ENCODE data around the gene LIMS1.

LIMS1 gene

GRCh38 chr2:108630567-108631405, 96.5 kb downstream of the LIMS1 start:
- no peak overlapping the region for H3K9ac ChIP-seq (ENCODE audit: low read depth in 1 of 2, low read length in 2 of 2)
- H3K4me1 ChIP-seq (ENCODE audit: control insufficient read depth in 1 of 2, insufficient read depth in 2 of 2, low read length in 2 of 2) = peaks cover 38 to 45% of the 10 kb centered on the region in 2 donors

GRCh38 chr2:108632332-108633160, 98.3 kb downstream of the LIMS1 start:
- no peak overlapping the region for H3K9ac ChIP-seq (ENCODE audit: low read depth in 1 of 2, low read length in 2 of 2)
- no peaks in the 10 kb centered on the region for H3K27me3 ChIP-seq (ENCODE audit: control insufficient read depth in 1 of 2, insufficient read depth in 2 of 2, low read length in 2 of 2)
- no peak overlapping the region for H3K4me3 ChIP-seq (ENCODE audit: low read depth in 1 of 2, low read length in 2 of 2)
- peaks cover 55 to 63% of the 10 kb centered on the region in 2 donors for H3K4me1 ChIP-seq (ENCODE audit: control insufficient read depth in 1 of 2, insufficient read depth in 2 of 2, low read length in 2 of 2)
- no peaks in the 10 kb centered on the region for H3K9me3 ChIP-seq (ENCODE audit: control insufficient read depth in 1 of 2, low read length in 2 of 2)
- no peak overlapping the region for H3K27ac ChIP-seq (ENCODE audit: low read depth, low read length)
- no peaks in the 10 kb centered on the region for H3K36me3 ChIP-seq (ENCODE audit: control insufficient read depth in 1 of 2, insufficient read depth in 2 of 2, low read length in 2 of 2)

More at GRCh38 chr2:108630567-108631405, 96.5 kb downstream of the LIMS1 start:
- Histone ChIP-seq H3K27me3 (ENCODE audit: control insufficient read depth in 1 of 2, insufficient read depth in 2 of 2, low read length in 2 of 2) (no peaks in the 10 kb centered on the region), H3K4me3 (ENCODE audit: low read depth in 1 of 2, low read length in 2 of 2) (no peak overlapping the region), H3K27ac (ENCODE audit: low read depth, low read length) (no peak overlapping the region), H3K9me3 (ENCODE audit: control insufficient read depth in 1 of 2, low read length in 2 of 2) (no peaks in the 10 kb centered on the region), H3K36me3 (ENCODE audit: control insufficient read depth in 1 of 2, insufficient read depth in 2 of 2, low read length in 2 of 2) (no peaks in the 10 kb centered on the region)

- H3K27me3 ChIP-seq (ENCODE audit: control insufficient read depth in 1 of 2, insufficient read depth in 2 of 2, low read length in 2 of 2) = no peaks in the 10 kb centered on the region
- H3K4me3 ChIP-seq (ENCODE audit: low read depth in 1 of 2, low read length in 2 of 2) = no peak overlapping the region
- H3K9ac ChIP-seq (ENCODE audit: low read depth in 1 of 2, low read length in 2 of 2) = no peak overlapping the region
- H3K9me3 ChIP-seq (ENCODE audit: control insufficient read depth in 1 of 2, low read length in 2 of 2) = no peaks in the 10 kb centered on the region
- no peaks in the 10 kb centered on the region for H3K36me3 ChIP-seq (ENCODE audit: control insufficient read depth in 1 of 2, insufficient read depth in 2 of 2, low read length in 2 of 2)
- peaks cover 61 to 71% of the 10 kb centered on the region in 2 donors for H3K4me1 ChIP-seq (ENCODE audit: control insufficient read depth in 1 of 2, insufficient read depth in 2 of 2, low read length in 2 of 2)
- H3K27ac ChIP-seq (ENCODE audit: low read depth, low read length) = no peak overlapping the region
Measured at GRCh38 chr2:108633409-108633808, 99.1 kb downstream of the LIMS1 start.

GRCh38 chr2:108634011-108634410, 99.7 kb downstream of the LIMS1 start:
- H3K9ac ChIP-seq (ENCODE audit: low read depth in 1 of 2, low read length in 2 of 2) = no peak overlapping the region
- H3K9me3 ChIP-seq (ENCODE audit: control insufficient read depth in 1 of 2, low read length in 2 of 2) = no peaks in the 10 kb centered on the region
- H3K4me3 ChIP-seq (ENCODE audit: low read depth in 1 of 2, low read length in 2 of 2) = no peak overlapping the region
- no peaks in the 10 kb centered on the region for H3K36me3 ChIP-seq (ENCODE audit: control insufficient read depth in 1 of 2, insufficient read depth in 2 of 2, low read length in 2 of 2)
- peaks cover 61 to 71% of the 10 kb centered on the region in 2 donors for H3K4me1 ChIP-seq (ENCODE audit: control insufficient read depth in 1 of 2, insufficient read depth in 2 of 2, low read length in 2 of 2)
- H3K27ac ChIP-seq (ENCODE audit: low read depth, low read length) = no peak overlapping the region
- no peaks in the 10 kb centered on the region for H3K27me3 ChIP-seq (ENCODE audit: control insufficient read depth in 1 of 2, insufficient read depth in 2 of 2, low read length in 2 of 2)

GRCh38 chr2:108634576-108635160, 100.4 kb downstream of the LIMS1 start:
- Histone ChIP-seq H3K4me3 (ENCODE audit: low read depth in 1 of 2, low read length in 2 of 2) (no peak overlapping the region), H3K9ac (ENCODE audit: low read depth in 1 of 2, low read length in 2 of 2) (no peak overlapping the region), H3K9me3 (ENCODE audit: control insufficient read depth in 1 of 2, low read length in 2 of 2) (no peaks in the 10 kb centered on the region), H3K27ac (ENCODE audit: low read depth, low read length) (peak overlapping the region; percentile 5), H3K27me3 (ENCODE audit: control insufficient read depth in 1 of 2, insufficient read depth in 2 of 2, low read length in 2 of 2) (no peaks in the 10 kb centered on the region), H3K36me3 (ENCODE audit: control insufficient read depth in 1 of 2, insufficient read depth in 2 of 2, low read length in 2 of 2) (no peaks in the 10 kb centered on the region), H3K4me1 (ENCODE audit: control insufficient read depth in 1 of 2, insufficient read depth in 2 of 2, low read length in 2 of 2) (peaks cover 61 to 71% of the 10 kb centered on the region in 2 donors)

GRCh38 chr2:108635630-108636354, 101.5 kb downstream of the LIMS1 start:
- Histone ChIP-seq H3K4me3 (ENCODE audit: low read depth in 1 of 2, low read length in 2 of 2) (peak overlapping the region; percentile 14 to 39), H3K36me3 (ENCODE audit: control insufficient read depth in 1 of 2, insufficient read depth in 2 of 2, low read length in 2 of 2) (no peaks in the 10 kb centered on the region), H3K27me3 (ENCODE audit: control insufficient read depth in 1 of 2, insufficient read depth in 2 of 2, low read length in 2 of 2) (no peaks in the 10 kb centered on the region), H3K27ac (ENCODE audit: low read depth, low read length) (no peak overlapping the region), H3K4me1 (ENCODE audit: control insufficient read depth in 1 of 2, insufficient read depth in 2 of 2, low read length in 2 of 2) (peaks cover 67 to 72% of the 10 kb centered on the region in 2 donors), H3K9me3 (ENCODE audit: control insufficient read depth in 1 of 2, low read length in 2 of 2) (no peaks in the 10 kb centered on the region), H3K9ac (ENCODE audit: low read depth in 1 of 2, low read length in 2 of 2) (no peak overlapping the region)

- no peak overlapping the region for H3K9ac ChIP-seq (ENCODE audit: low read depth in 1 of 2, low read length in 2 of 2)
Measured at GRCh38 chr2:108637304-108637669, 103.0 kb downstream of the LIMS1 start.

GRCh38 chr2:108640731-108641130, 106.5 kb downstream of the LIMS1 start:
- Histone ChIP-seq H3K36me3 (ENCODE audit: control insufficient read depth in 1 of 2, insufficient read depth in 2 of 2, low read length in 2 of 2) (no peaks in the 10 kb centered on the region), H3K9me3 (ENCODE audit: control insufficient read depth in 1 of 2, low read length in 2 of 2) (no peaks in the 10 kb centered on the region), H3K9ac (ENCODE audit: low read depth in 1 of 2, low read length in 2 of 2) (no peak overlapping the region), H3K4me3 (ENCODE audit: low read depth in 1 of 2, low read length in 2 of 2) (no peak overlapping the region), H3K27me3 (ENCODE audit: control insufficient read depth in 1 of 2, insufficient read depth in 2 of 2, low read length in 2 of 2) (no peaks in the 10 kb centered on the region), H3K27ac (ENCODE audit: low read depth, low read length) (no peak overlapping the region), H3K4me1 (ENCODE audit: control insufficient read depth in 1 of 2, insufficient read depth in 2 of 2, low read length in 2 of 2) (peaks cover 29 to 37% of the 10 kb centered on the region in 2 donors)

More at GRCh38 chr2:108637304-108637669, 103.0 kb downstream of the LIMS1 start:
- no peaks in the 10 kb centered on the region for H3K27me3 ChIP-seq (ENCODE audit: control insufficient read depth in 1 of 2, insufficient read depth in 2 of 2, low read length in 2 of 2)
- peaks cover 57 to 64% of the 10 kb centered on the region in 2 donors for H3K4me1 ChIP-seq (ENCODE audit: control insufficient read depth in 1 of 2, insufficient read depth in 2 of 2, low read length in 2 of 2)
- no peak overlapping the region for H3K4me3 ChIP-seq (ENCODE audit: low read depth in 1 of 2, low read length in 2 of 2)
- H3K9me3 ChIP-seq (ENCODE audit: control insufficient read depth in 1 of 2, low read length in 2 of 2) = no peaks in the 10 kb centered on the region
- peak overlapping the region; percentile 5 for H3K27ac ChIP-seq (ENCODE audit: low read depth, low read length)
- no peaks in the 10 kb centered on the region for H3K36me3 ChIP-seq (ENCODE audit: control insufficient read depth in 1 of 2, insufficient read depth in 2 of 2, low read length in 2 of 2)

- H3K9ac ChIP-seq (ENCODE audit: low read depth in 1 of 2, low read length in 2 of 2) = no peak overlapping the region
- no peaks in the 10 kb centered on the region for H3K27me3 ChIP-seq (ENCODE audit: control insufficient read depth in 1 of 2, insufficient read depth in 2 of 2, low read length in 2 of 2)
- H3K27ac ChIP-seq (ENCODE audit: low read depth, low read length) = no peak overlapping the region
- H3K4me3 ChIP-seq (ENCODE audit: low read depth in 1 of 2, low read length in 2 of 2) = no peak overlapping the region
- H3K4me1 ChIP-seq (ENCODE audit: control insufficient read depth in 1 of 2, insufficient read depth in 2 of 2, low read length in 2 of 2) = peaks cover 19 to 27% of the 10 kb centered on the region in 2 donors
- H3K36me3 ChIP-seq (ENCODE audit: control insufficient read depth in 1 of 2, insufficient read depth in 2 of 2, low read length in 2 of 2) = no peaks in the 10 kb centered on the region
- H3K9me3 ChIP-seq (ENCODE audit: control insufficient read depth in 1 of 2, low read length in 2 of 2) = no peaks in the 10 kb centered on the region
Measured at GRCh38 chr2:108641756-108642155, 107.5 kb downstream of the LIMS1 start.
